Measurements from ENCODE around the gene HERPUD2. TPM values are rescaled to one million over a fixed set of nuclear protein-coding genes. Genes with fewer than 3 reads are reported as not detected.

HERPUD2 gene
- total and polyA plus RNA-seq, 2 of the 8 experiments (the other 6 are each of a cell fraction or from before 2014, with no cell fraction given) = 18.3 to 27.3 TPM

DNA sequence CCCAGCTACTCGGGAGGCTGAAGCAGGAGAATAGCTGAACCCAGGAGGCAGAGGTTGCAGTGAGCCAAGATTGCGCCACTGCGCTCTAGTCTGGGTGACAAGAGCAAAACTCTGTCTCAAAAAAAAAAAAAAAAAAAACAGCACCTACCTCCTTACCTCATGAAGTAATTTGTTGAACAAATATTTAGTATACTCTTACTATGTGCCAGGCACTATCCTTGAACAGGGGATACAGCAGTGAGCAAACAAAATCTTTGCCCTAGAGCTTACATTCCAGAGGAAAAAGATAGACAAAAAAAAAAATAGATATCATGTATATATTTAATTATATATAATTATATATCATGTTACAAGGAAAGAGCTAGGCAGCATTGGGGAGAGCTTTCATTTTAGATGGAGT, 36.4 kb upstream of the HERPUD2 start:
- Histone ChIP-seq H3K79me2 (ENCODE audit: control insufficient read depth in 1 of 2, insufficient read depth in 2 of 2, low read length in 2 of 2) (no peaks in the 10 kb centered on the region), H3K4me1 (replicated peaks in 1 of 4; ENCODE audit: control insufficient read depth in 3 of 4, insufficient read depth in 4 of 4, low read length in 3 of 4) (peaks cover 0 to 5% (median 3%) of the 10 kb centered on the region in 4 experiments; a peak in 3 of 7 replicates), H3K27ac (ENCODE audit: low read depth, low read length) (no peak overlapping the region), H3K56ac (replicated peaks; ENCODE audit: insufficient read length, low read depth, low read length) (no peak overlapping the region), H3K4me3 (ENCODE audit: extremely low read depth in 1 of 4, insufficient read depth in 2 of 4, low read depth in 3 of 4, low read length in 4 of 4) (no peak overlapping the region), H4K20me1 (replicated peaks in 1 of 2; ENCODE audit: control insufficient read depth in 1 of 2, insufficient read depth in 2 of 2, low read length in 2 of 2) (no peaks in the 10 kb centered on the region), H3K4ac (replicated peaks; ENCODE audit: insufficient read length, low read depth, low read length) (no peak overlapping the region), H4K5ac (ENCODE audit: insufficient read length, low read depth, low read length) (no peak overlapping the region), H2BK120ac (replicated peaks; ENCODE audit: low read depth, low read length) (no peak overlapping the region), H4K91ac (replicated peaks; ENCODE audit: insufficient read length, low read length) (no peak overlapping the region), H4K8ac (ENCODE audit: extremely low read depth, insufficient read depth, low read length) (no peak overlapping the region), H3K27me3 (replicated peaks in 1 of 4; ENCODE audit: control insufficient read depth in 3 of 4, extremely low read depth in 1 of 4, insufficient read depth in 3 of 4, low read length in 3 of 4) (no peaks in the 10 kb centered on the region), H3K36me3 (ENCODE audit: control insufficient read depth in 2 of 4, insufficient read depth in 4 of 4, low read length in 3 of 4) (no peaks in the 10 kb centered on the region), H2AFZ (ENCODE audit: low read length) (no peak overlapping the region), H3K9ac (replicated peaks in 1 of 4; ENCODE audit: extremely low read depth in 1 of 4, low read depth in 3 of 4, low read length in 3 of 4) (no peak overlapping the region), H3K14ac (ENCODE audit: insufficient read length) (no peak overlapping the region), H3K18ac (ENCODE audit: extremely low read depth, low read length) (no peak overlapping the region), H3K79me1 (ENCODE audit: low read depth, low read length) (no peaks in the 10 kb centered on the region), H3K9me3 (ENCODE audit: insufficient read depth in 2 of 2, low read depth in 1 of 2, low read length in 1 of 2) (no peaks in the 10 kb centered on the region), H3K23ac (ENCODE audit: insufficient read length) (no peak overlapping the region), H2AK5ac (ENCODE audit: low read depth, low read length) (no peak overlapping the region), H3K4me2 (ENCODE audit: insufficient read depth in 1 of 2, low read depth in 2 of 2, low read length in 2 of 2) (no peak overlapping the region), H3K23me2 (ENCODE audit: low read depth, low read length) (no peaks in the 10 kb centered on the region; the same call in 1 of the 2 replicates), H2BK15ac (ENCODE audit: low read length) (no peak overlapping the region), H2BK5ac (ENCODE audit: low read depth, low read length) (no peak overlapping the region), H2BK20ac (ENCODE audit: low read length) (no peak overlapping the region), H2BK12ac (ENCODE audit: low read depth, low read length) (no peak overlapping the region)
- FAIRE-seq (no peak), DNase-seq (ENCODE audit: low read depth in 1 of 2, low spot score in 2 of 2) (no peak)
- WGBS, 2 experiments (ENCODE audit: extremely low coverage in 1 of 2, insufficient coverage in 1 of 2, insufficient read length in 1 of 2, insufficient replicate concordance in 2 of 2, low coverage in 1 of 2, low lambda C conversion rate in 2 of 2, missing lambda C conversion rate in 1 of 2) = 100% methylated on average over 3 of the region's 3 CpGs; no CpG with 5 or more reads in 1 of the 2 experiments
- CTCF ChIA-PET (ENCODE audit: partially characterized antibody) = interaction anchor here (1.5 to 1.7 kb wide), 2 partner anchors 19 to 136 kb away, joined by 3 to 4 read pairs; no protein-coding TSS in a partner anchor
- POLR2A ChIA-PET (ENCODE audit: partially characterized antibody) = no interaction called here
- no peak for TF ChIP-seq SAP30 (IDR thresholded peaks at IDR 0.05; ENCODE audit: insufficient read depth, insufficient replicate concordance, low read length)
- no peak for TF ChIP-seq SP1 (IDR thresholded peaks at IDR 0.05; ENCODE audit: low read depth, low read length)
- TF ChIP-seq TAF7 (optimal IDR thresholded peaks at IDR 0.05; ENCODE audit: borderline replicate concordance, low read depth, low read length) = no peak
- TF ChIP-seq, protein P1, sequence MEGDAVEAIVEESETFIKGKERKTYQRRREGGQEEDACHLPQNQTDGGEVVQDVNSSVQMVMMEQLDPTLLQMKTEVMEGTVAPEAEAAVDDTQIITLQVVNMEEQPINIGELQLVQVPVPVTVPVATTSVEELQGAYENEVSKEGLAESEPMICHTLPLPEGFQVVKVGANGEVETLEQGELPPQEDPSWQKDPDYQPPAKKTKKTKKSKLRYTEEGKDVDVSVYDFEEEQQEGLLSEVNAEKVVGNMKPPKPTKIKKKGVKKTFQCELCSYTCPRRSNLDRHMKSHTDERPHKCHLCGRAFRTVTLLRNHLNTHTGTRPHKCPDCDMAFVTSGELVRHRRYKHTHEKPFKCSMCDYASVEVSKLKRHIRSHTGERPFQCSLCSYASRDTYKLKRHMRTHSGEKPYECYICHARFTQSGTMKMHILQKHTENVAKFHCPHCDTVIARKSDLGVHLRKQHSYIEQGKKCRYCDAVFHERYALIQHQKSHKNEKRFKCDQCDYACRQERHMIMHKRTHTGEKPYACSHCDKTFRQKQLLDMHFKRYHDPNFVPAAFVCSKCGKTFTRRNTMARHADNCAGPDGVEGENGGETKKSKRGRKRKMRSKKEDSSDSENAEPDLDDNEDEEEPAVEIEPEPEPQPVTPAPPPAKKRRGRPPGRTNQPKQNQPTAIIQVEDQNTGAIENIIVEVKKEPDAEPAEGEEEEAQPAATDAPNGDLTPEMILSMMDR (IDR thresholded peaks at IDR 0.05; ENCODE audit: control extremely low read depth in 1 of 3, insufficient read depth in 1 of 3, low read depth in 1 of 3, low read length in 3 of 3) = no peak
- no peak for TF ChIP-seq BACH1 (IDR thresholded peaks at IDR 0.05; ENCODE audit: low read length)
- TF ChIP-seq BCL11A (IDR thresholded peaks at IDR 0.05; ENCODE audit: low read depth in 2 of 2, low read length in 2 of 2) = no peak
- TF ChIP-seq SIRT6 (IDR thresholded peaks at IDR 0.05; ENCODE audit: low read length) = no peak
- no peak for TF ChIP-seq KDM1A (IDR thresholded peaks at IDR 0.05; ENCODE audit: borderline replicate concordance, low read length)
- no peak for TF ChIP-seq HDAC6 (IDR thresholded peaks at IDR 0.05; ENCODE audit: low read depth, low read length)
- TF ChIP-seq SUZ12 (IDR thresholded peaks at IDR 0.05; ENCODE audit: low read length) = no peak
- no peak for TF ChIP-seq EGR1 (IDR thresholded peaks at IDR 0.05; ENCODE audit: borderline replicate concordance, low read depth, low read length)
- no peak for TF ChIP-seq BRCA1 (IDR thresholded peaks at IDR 0.05; ENCODE audit: low read depth, low read length)

Data from H1 (cell line).